OCI-LY7 (cell line): ENCODE results near the gene XPR1. TPM values are rescaled to one million over a fixed set of nuclear protein-coding genes. Genes with fewer than 3 reads are reported as not detected.

ENCODE experiments used
- BruUV-seq: library from RNA; stranded (reverse); fragments of 400-500 nt; replicated peaks from 2 replicates; lab custom pipeline; 2021; lab: Mats Ljungman, UMichigan
- CTCF ChIA-PET: fragments of 300-600 bp; sonication (Branson Sonifier 250); formaldehyde crosslinking; loops from one replicate; lab custom pipeline; 2022; ENCODE audit warnings: antibody characterized with exemption; ENCODE audit not compliant: unreplicated experiment; lab: Charles Lee
- POLR2A ChIA-PET: fragments of 300-600 bp; sonication (Branson Sonifier 250); formaldehyde crosslinking; loops from one replicate; lab custom pipeline; 2022; ENCODE audit warnings: antibody characterized with exemption; lab: Charles Lee
- DNase-seq: peaks from one replicate; pipeline ENCODE4 v3.0.0-alpha.2; 2015; ENCODE audit warnings: low spot score
- H2AFZ ChIP-seq: fragments of 200-600 bp; sonication (generic), shearing (Covaris generic); 2 replicates; pipeline ENCODE4 v1.6.1; 2014; ENCODE audit warnings: mild to moderate bottlenecking, antibody characterized with exemption, low read length, moderate library complexity
- H3K27ac ChIP-seq: fragments of 200-600 bp; sonication (generic); 2 replicates; pipeline ENCODE4 v1.5.1; 2014; ENCODE audit warnings: mixed run types, low read depth, mild to moderate bottlenecking, moderate library complexity, low read length, inconsistent platforms; ENCODE audit not compliant: poor library complexity, severe bottlenecking
- H3K36me3 ChIP-seq: fragments of 200-600 bp; sonication (generic); 2 replicates; pipeline ENCODE4 v1.6.1; 2014; ENCODE audit warnings: mild to moderate bottlenecking, antibody characterized with exemption, low read length, moderate library complexity, mixed read lengths; ENCODE audit not compliant: insufficient read depth
- H3K4me1 ChIP-seq: fragments of 200-600 bp; sonication (generic); 2 replicates; pipeline ENCODE4 v1.5.1; 2014; ENCODE audit warnings: mild to moderate bottlenecking, low read length; ENCODE audit not compliant: insufficient read depth, poor library complexity, severe bottlenecking
- H3K4me2 ChIP-seq: fragments of 200-600 bp; sonication (generic); 2 replicates; pipeline ENCODE4 v1.6.1; 2014; ENCODE audit warnings: mild to moderate bottlenecking, low read length
- H3K4me3 ChIP-seq: fragments of 200-600 bp; sonication (generic); 2 replicates; pipeline ENCODE4 v1.5.1; 2014; ENCODE audit warnings: mild to moderate bottlenecking, low read depth, low read length; ENCODE audit not compliant: poor library complexity, severe bottlenecking
- H3K79me2 ChIP-seq: fragments of 200-600 bp; sonication (generic); 2 replicates; pipeline ENCODE4 v1.6.1; 2016; ENCODE audit warnings: low read depth, mild to moderate bottlenecking, low read length, moderate library complexity, mixed read lengths; ENCODE audit not compliant: insufficient read depth
- H3K9me2 ChIP-seq: fragments of 200-600 bp; sonication (generic); 2 replicates; pipeline ENCODE4 v1.6.1; 2016; ENCODE audit warnings: mild to moderate bottlenecking, low read length, mixed read lengths; ENCODE audit not compliant: insufficient read depth
- H3K9me3 ChIP-seq: fragments of 200-600 bp; sonication (generic); 2 replicates; pipeline ENCODE4 v1.6.1; 2014; ENCODE audit warnings: mild to moderate bottlenecking, mixed run types, low read length, mixed read lengths
- H4K20me1 ChIP-seq: fragments of 200-600 bp; sonication (generic); 2 replicates; pipeline ENCODE4 v1.6.1; 2014; ENCODE audit warnings: mild to moderate bottlenecking, antibody characterized with exemption, low read length, moderate library complexity, mixed read lengths; ENCODE audit not compliant: insufficient read depth
- EZH2phosphoT487 ChIP-seq: fragments of 200-600 bp; sonication (generic); IDR thresholded peaks from 2 replicates; pipeline ENCODE4 v1.6.1; 2018; ENCODE audit warnings: low read depth, borderline replicate concordance, mild to moderate bottlenecking, mixed run types, antibody characterized with exemption, low read length, moderate library complexity, mixed read lengths
- intact Hi-C: fragments of 100-400 bp; cut with micrococcal nuclease; formaldehyde crosslinking; loops from one replicate; pipeline ENCODE4 v1.10.0; 2022; ENCODE audit not compliant: unreplicated experiment
- total RNA-seq, 2 experiments: library from RNA; depleted of rRNA in 1 of 2; stranded (reverse); fragments of >200 nt in 1 of 2; shearing (Covaris generic) in 1 of 2; gene quantifications; 2 replicates each; pipeline ENCODE4 v1.2.3, GENCODE V29; 2014 to 2022
- TF ChIP-seq, protein P1 (sequence below): fragments of 200-600 bp; sonication (generic); conservative IDR thresholded peaks from 2 replicates; pipeline ENCODE4 v1.5.1; 2014; ENCODE audit warnings: mild to moderate bottlenecking, antibody characterized with exemption, low read length, moderate library complexity, mixed read lengths

Gene XPR1
- total RNA-seq, 2 experiments from 2014 or later: 8.6 to 17.2 TPM

DNA sequence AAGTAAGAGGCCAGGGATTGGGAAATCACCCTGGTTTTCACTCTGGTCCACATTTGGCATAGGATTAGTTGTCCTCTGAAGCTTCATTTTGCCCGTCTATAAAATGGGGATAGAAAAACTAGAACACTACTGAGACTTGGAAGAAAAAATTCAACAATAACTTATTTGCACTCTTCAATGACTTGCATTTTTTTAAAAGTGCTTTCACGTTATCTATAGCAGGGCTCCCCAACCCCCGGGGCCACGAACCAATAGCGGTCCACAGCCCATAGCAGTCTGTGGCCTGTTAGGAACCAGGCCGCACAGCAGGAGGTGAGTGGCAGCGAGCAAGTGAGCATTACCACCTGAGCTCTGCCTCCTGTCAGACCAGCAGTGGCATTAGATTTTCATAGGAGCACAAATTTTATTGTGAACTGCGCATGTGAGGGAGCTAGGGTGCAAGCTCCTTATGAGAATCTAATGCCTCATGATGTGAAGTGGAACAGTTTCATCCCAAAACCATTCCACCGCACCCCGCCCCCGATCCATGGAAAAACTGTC lies 283.7 kb downstream of the XPR1 start:
- no peaks in the 10 kb centered on the region for H3K79me2 ChIP-seq
- no peaks in the 10 kb centered on the region for H3K9me3 ChIP-seq
- TF ChIP-seq, protein P1, sequence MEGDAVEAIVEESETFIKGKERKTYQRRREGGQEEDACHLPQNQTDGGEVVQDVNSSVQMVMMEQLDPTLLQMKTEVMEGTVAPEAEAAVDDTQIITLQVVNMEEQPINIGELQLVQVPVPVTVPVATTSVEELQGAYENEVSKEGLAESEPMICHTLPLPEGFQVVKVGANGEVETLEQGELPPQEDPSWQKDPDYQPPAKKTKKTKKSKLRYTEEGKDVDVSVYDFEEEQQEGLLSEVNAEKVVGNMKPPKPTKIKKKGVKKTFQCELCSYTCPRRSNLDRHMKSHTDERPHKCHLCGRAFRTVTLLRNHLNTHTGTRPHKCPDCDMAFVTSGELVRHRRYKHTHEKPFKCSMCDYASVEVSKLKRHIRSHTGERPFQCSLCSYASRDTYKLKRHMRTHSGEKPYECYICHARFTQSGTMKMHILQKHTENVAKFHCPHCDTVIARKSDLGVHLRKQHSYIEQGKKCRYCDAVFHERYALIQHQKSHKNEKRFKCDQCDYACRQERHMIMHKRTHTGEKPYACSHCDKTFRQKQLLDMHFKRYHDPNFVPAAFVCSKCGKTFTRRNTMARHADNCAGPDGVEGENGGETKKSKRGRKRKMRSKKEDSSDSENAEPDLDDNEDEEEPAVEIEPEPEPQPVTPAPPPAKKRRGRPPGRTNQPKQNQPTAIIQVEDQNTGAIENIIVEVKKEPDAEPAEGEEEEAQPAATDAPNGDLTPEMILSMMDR: no peak
- no peak for TF ChIP-seq EZH2phosphoT487
- intact Hi-C loops: no loop called here
- H3K27ac ChIP-seq: no peak overlapping the region
- H3K36me3 ChIP-seq: no peaks in the 10 kb centered on the region
- H3K4me2 ChIP-seq: no peak overlapping the region
- DNase-seq: no peak
- no TSS peak for BruUV-seq
- H3K4me1 ChIP-seq: no peaks in the 10 kb centered on the region
- H2AFZ ChIP-seq: no peak overlapping the region
- CTCF ChIA-PET: no interaction called here
- H3K4me3 ChIP-seq: no peak overlapping the region
- no peaks in the 10 kb centered on the region for H3K9me2 ChIP-seq
- H4K20me1 ChIP-seq: no peaks in the 10 kb centered on the region
- POLR2A ChIA-PET: interaction anchor here (0.6 kb wide), 1 partner anchor 628 kb away, joined by 4 read pairs; no protein-coding TSS in a partner anchor

- H3K4me2 ChIP-seq: no peak overlapping the region
- DNase-seq: no peak
- TF ChIP-seq EZH2phosphoT487: no peak
- TF ChIP-seq, protein P1: no peak
- ChIA-PET POLR2A (no interaction called here), CTCF (no interaction called here)
- no peak overlapping the region for H2AFZ ChIP-seq
- intact Hi-C loops: no loop called here
- no peaks in the 10 kb centered on the region for H3K4me1 ChIP-seq
- no peaks in the 10 kb centered on the region for H3K36me3 ChIP-seq
- no peaks in the 10 kb centered on the region for H3K9me2 ChIP-seq
- BruUV-seq: no TSS peak
- H3K4me3 ChIP-seq: no peak overlapping the region
- H4K20me1 ChIP-seq: no peaks in the 10 kb centered on the region
- H3K79me2 ChIP-seq: no peaks in the 10 kb centered on the region
- H3K27ac ChIP-seq: no peak overlapping the region
- no peaks in the 10 kb centered on the region for H3K9me3 ChIP-seq
Observed at GRCh38 chr1:180916012-180916770, 284.4 kb downstream of the XPR1 start.

DNA sequence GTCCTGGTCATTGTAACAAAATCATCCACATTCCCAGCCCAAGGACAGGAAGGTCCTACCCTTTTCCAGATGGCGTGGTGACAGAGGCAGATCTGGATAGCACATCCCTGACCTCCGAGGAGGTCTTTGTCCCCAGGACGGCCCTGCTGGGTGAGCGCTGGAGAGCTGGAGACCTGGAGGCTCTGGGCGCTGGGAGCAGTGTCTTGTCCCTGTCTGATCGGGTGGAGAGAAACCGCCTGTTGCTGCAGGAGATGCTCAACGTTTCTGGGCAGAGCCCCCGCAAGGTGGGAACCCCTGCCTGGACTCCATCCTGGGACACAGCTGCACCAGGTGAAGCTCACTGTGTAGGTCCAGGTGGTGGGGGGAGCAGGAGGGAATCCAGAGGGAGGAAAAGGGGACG lies 284.9 kb downstream of the XPR1 start:
- Histone ChIP-seq H3K4me2 (no peak overlapping the region), H3K9me2 (no peaks in the 10 kb centered on the region), H3K36me3 (no peaks in the 10 kb centered on the region), H3K4me3 (no peak overlapping the region), H3K79me2 (no peaks in the 10 kb centered on the region), H2AFZ (no peak overlapping the region), H3K4me1 (no peaks in the 10 kb centered on the region), H3K27ac (no peak overlapping the region), H4K20me1 (no peaks in the 10 kb centered on the region), H3K9me3 (no peaks in the 10 kb centered on the region)
- ChIA-PET CTCF (no interaction called here), POLR2A (no interaction called here)
- TF ChIP-seq, protein P1: no peak
- TF ChIP-seq EZH2phosphoT487: no peak
- intact Hi-C loops: no loop called here
- BruUV-seq: no TSS peak
- DNase-seq: no peak
